SK-N-SH treated with all-trans-retinoic acid at 6 μM for 48 hours (cell line): ENCODE measurements around the gene HDAC5.

ENCODE experiments used
- ATAC-seq: fragments of 200-7000 bp; cut with Tn5 transposase; 3 replicates; pipeline ENCODE4 v1.9.1; 2020; ENCODE audit warnings: mild to moderate bottlenecking, moderate library complexity
- ARNTL ChIP-seq: fragments of 450-650 bp; formaldehyde crosslinking; IDR thresholded peaks from 2 replicates; pipeline ENCODE4 v1.5.0; 2020; ENCODE audit warnings: low read depth, mild to moderate bottlenecking, moderate library complexity, borderline replicate concordance
- BACH2 ChIP-seq: fragments of 250-450 bp; sonication (Bioruptor Pico); IDR thresholded peaks from 2 replicates; pipeline ENCODE4 v1.9.0; 2021; ENCODE audit warnings: mild to moderate bottlenecking, borderline replicate concordance
- ESRRG ChIP-seq: fragments of 250-450 bp; sonication (Bioruptor Pico); IDR thresholded peaks from 2 replicates; pipeline ENCODE4 v1.6.1; 2021; ENCODE audit warnings: mild to moderate bottlenecking
- GLIS3 ChIP-seq: fragments of 250-450 bp; sonication (Bioruptor Pico); IDR thresholded peaks from 2 replicates; pipeline ENCODE4 v1.5.0; 2020; ENCODE audit warnings: mild to moderate bottlenecking, moderate library complexity
- ISL1 ChIP-seq: fragments of 250-450 bp; sonication (Bioruptor Pico); IDR thresholded peaks from 2 replicates; pipeline ENCODE4 v2.1.2; 2022; ENCODE audit warnings: mild to moderate bottlenecking, moderate library complexity
- OSR1 ChIP-seq: fragments of 250-450 bp; sonication (Bioruptor Pico); IDR thresholded peaks from 2 replicates; pipeline ENCODE4 v1.8.0; 2022; ENCODE audit warnings: moderate library complexity, mild to moderate bottlenecking, inconsistent platforms
- PPARA ChIP-seq: fragments of 250-450 bp; sonication (Bioruptor Pico); IDR thresholded peaks from 2 replicates; pipeline ENCODE4 v1.5.0; 2020; ENCODE audit warnings: mild to moderate bottlenecking, borderline replicate concordance
- SNAI2 ChIP-seq: fragments of 250-450 bp; sonication (Bioruptor Pico); IDR thresholded peaks from 2 replicates; pipeline ENCODE4 v1.5.0; 2020; ENCODE audit warnings: mild to moderate bottlenecking, moderate library complexity
- TCF4 ChIP-seq: fragments of 250-450 bp; sonication (Bioruptor Pico); IDR thresholded peaks from 2 replicates; pipeline ENCODE4 v1.8.0; 2021; ENCODE audit warnings: mild to moderate bottlenecking, moderate library complexity, borderline replicate concordance
- ZC3H10 ChIP-seq: fragments of 250-450 bp; sonication (Bioruptor Pico); IDR thresholded peaks from 2 replicates; pipeline ENCODE4 v1.5.1; 2021; ENCODE audit warnings: mild to moderate bottlenecking, moderate library complexity
- ZFP3 ChIP-seq: fragments of 250-450 bp; sonication (Bioruptor Pico); IDR thresholded peaks from 2 replicates; pipeline ENCODE4 v1.5.0; 2020; ENCODE audit warnings: mild to moderate bottlenecking, moderate library complexity
- ZFP30 ChIP-seq: fragments of 450-650 bp; formaldehyde crosslinking; IDR thresholded peaks from 2 replicates; pipeline ENCODE4 v1.5.0; 2022; ENCODE audit warnings: mild to moderate bottlenecking, moderate library complexity
- ZNF565 ChIP-seq: fragments of 450-650 bp; formaldehyde crosslinking; conservative IDR thresholded peaks from 2 replicates; pipeline ENCODE4 v1.5.0; 2020; ENCODE audit warnings: low read depth, mild to moderate bottlenecking, moderate library complexity
- ZNF70 ChIP-seq: fragments of 450-650 bp; formaldehyde crosslinking; IDR thresholded peaks from 2 replicates; pipeline ENCODE4 v1.5.0; 2020; ENCODE audit warnings: mild to moderate bottlenecking, moderate library complexity
- ZNF8 ChIP-seq: fragments of 450-650 bp; formaldehyde crosslinking; IDR thresholded peaks from 2 replicates; pipeline ENCODE4 v1.5.0; 2020; ENCODE audit warnings: mild to moderate bottlenecking, moderate library complexity
- TF ChIP-seq, protein P1 (sequence below): fragments of 250-450 bp; sonication (Bioruptor Pico); IDR thresholded peaks from 2 replicates; pipeline ENCODE4 v1.5.1; 2020; ENCODE audit warnings: low read depth, mild to moderate bottlenecking, moderate library complexity
- TF ChIP-seq, protein P2 (sequence below): fragments of 250-450 bp; sonication (Bioruptor Pico); IDR thresholded peaks from 2 replicates; pipeline ENCODE4 v1.5.1; 2021; ENCODE audit warnings: mild to moderate bottlenecking, moderate library complexity
- TF ChIP-seq, protein P3 (sequence below): fragments of 250-450 bp; sonication (Bioruptor Pico); IDR thresholded peaks from 2 replicates; pipeline ENCODE4 v1.5.0; 2020; ENCODE audit warnings: mild to moderate bottlenecking, moderate library complexity
- TF ChIP-seq, protein P4 (sequence below): fragments of 250-450 bp; sonication (Bioruptor Pico); IDR thresholded peaks from 2 replicates; pipeline ENCODE4 v1.8.0; 2020; ENCODE audit warnings: mild to moderate bottlenecking, moderate library complexity, borderline replicate concordance

HDAC5 gene

DNA sequence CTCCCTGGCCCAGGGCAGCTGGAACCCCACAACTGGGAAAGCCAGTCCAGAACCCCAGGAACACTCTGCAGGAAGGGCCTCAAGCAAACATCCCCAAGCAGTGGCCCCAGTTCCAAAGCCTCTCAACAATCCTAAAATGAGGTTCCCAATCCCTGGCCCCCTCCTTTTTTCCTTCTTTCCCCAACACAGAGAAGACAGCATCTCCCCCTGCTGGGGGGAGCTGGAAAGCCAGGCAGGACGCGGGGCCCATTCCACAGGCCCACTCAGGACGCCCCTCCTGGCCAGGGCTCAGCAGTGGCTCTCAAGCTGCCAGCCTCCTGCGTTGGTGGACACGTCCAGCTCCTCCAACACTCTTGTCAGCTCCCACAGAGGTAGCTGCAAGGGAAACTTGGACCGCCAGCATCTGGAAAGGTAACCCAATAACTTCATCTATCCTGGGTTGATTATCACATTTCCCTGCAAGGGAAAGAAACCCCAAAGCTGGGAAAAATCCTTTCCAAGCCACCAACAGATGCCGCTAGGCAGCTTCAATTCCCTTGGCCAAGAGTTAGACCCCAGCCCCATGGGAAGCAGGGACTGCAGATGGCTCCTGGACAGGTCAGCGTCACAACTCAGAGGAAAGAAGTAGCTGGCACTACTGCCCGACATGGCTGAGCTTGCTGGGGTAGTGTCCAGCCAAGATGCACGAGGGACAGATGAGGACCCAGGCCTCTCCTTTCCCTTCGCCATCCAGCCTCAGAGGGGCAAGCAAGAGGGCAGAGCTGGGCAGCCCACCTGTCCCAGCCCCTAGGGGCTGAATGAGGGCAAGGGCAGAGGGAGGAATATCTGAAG lies 7.6 kb downstream of the HDAC5 start (continued):
- TF ChIP-seq SNAI2 (CRISPR knock-in tag) (no peak), ZNF70 (CRISPR knock-in tag) (no peak)
- TF ChIP-seq, all 23 proteins: peak for 0

DNA sequence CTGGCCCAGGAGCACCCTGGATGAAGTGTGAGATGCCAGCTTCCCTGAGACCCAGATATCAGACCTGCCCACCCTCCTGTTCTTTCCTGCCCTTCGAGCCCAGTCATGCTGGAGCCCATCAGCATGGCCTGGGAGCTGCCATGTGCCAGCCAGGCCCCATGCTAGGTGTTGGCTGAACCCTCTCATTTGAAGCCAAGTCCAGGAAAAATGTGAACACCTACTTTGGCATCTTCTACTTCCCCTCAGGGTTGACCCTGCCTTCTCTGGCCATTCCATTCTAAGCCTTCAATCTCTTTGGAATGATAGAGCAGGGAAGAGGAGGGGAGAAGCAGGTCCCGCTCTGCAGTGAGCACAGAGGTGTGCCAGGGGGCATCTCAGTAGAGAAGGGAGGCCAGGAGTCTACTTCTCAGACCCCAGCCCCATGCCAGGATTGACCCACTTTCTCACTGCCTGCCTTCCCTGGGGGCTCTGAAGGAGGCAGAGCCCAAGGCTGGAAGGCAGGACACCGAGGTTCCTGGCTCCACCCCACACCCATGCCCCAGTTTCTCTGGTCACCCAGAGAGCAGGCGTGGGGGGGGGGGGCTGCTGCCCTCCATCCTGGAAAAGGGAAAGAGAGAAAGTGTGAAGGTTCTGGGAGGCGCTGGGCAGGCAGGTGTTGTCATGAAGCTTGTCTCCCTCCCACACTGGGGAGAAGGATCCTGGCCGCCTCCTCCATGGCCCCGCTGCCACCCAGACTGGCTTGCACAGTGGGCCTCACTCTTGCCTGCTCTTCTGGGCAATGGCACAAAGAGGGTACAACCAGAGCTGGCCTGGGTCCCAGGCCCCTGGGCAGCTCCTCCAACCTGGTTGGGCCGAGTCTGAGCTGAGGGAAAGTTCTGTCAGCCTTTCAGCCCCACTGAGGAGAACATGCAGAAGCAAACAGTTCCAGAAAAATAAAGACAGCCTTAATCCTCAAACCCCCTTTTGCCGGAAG lies 9.3 kb downstream of the HDAC5 start:
- no peak for ATAC-seq

DNA sequence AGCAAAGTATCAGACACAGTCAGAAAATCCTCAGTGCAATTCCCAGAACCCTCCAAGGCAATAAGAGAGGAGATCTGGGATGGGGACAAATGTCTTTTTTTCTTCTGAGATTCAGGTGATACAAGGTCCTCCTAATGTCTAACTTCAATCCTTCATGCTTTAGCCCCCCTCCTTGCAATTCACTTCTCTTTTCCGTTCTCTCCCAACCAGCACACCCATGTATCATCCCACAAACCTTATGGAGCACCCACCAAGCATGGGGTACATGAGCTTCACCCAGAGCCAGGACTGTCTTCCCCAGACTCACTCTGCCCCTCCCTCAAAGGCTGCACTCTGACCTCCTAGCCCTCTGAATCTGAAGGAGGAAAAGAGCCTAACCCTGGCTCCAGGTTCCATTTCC lies 10.1 kb downstream of the HDAC5 start:
- ATAC-seq = no peak
- TF ChIP-seq OSR1 = no peak
- no peak for TF ChIP-seq ESRRG (CRISPR knock-in tag)
- TF ChIP-seq ISL1 = no peak
- TF ChIP-seq ARNTL = no peak
- TF ChIP-seq, protein P1, sequence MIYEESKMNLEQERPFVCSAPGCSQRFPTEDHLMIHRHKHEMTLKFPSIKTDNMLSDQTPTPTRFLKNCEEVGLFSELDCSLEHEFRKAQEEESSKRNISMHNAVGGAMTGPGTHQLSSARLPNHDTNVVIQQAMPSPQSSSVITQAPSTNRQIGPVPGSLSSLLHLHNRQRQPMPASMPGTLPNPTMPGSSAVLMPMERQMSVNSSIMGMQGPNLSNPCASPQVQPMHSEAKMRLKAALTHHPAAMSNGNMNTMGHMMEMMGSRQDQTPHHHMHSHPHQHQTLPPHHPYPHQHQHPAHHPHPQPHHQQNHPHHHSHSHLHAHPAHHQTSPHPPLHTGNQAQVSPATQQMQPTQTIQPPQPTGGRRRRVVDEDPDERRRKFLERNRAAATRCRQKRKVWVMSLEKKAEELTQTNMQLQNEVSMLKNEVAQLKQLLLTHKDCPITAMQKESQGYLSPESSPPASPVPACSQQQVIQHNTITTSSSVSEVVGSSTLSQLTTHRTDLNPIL (CRISPR knock-in tag) = no peak
- no peak for TF ChIP-seq ZNF565 (CRISPR knock-in tag)
- TF ChIP-seq, protein P2, sequence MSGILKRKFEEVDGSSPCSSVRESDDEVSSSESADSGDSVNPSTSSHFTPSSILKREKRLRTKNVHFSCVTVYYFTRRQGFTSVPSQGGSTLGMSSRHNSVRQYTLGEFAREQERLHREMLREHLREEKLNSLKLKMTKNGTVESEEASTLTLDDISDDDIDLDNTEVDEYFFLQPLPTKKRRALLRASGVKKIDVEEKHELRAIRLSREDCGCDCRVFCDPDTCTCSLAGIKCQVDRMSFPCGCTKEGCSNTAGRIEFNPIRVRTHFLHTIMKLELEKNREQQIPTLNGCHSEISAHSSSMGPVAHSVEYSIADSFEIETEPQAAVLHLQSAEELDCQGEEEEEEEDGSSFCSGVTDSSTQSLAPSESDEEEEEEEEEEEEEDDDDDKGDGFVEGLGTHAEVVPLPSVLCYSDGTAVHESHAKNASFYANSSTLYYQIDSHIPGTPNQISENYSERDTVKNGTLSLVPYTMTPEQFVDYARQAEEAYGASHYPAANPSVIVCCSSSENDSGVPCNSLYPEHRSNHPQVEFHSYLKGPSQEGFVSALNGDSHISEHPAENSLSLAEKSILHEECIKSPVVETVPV = no peak
- no peak for TF ChIP-seq SNAI2 (CRISPR knock-in tag)
- TF ChIP-seq PPARA (CRISPR knock-in tag) = no peak

More for the DNA sequence above, 9.3 kb downstream of the HDAC5 start:
- TF ChIP-seq ARNTL (no peak), ZFP3 (CRISPR knock-in tag) (no peak)
- TF ChIP-seq, all 23 proteins: peak for 0

DNA sequence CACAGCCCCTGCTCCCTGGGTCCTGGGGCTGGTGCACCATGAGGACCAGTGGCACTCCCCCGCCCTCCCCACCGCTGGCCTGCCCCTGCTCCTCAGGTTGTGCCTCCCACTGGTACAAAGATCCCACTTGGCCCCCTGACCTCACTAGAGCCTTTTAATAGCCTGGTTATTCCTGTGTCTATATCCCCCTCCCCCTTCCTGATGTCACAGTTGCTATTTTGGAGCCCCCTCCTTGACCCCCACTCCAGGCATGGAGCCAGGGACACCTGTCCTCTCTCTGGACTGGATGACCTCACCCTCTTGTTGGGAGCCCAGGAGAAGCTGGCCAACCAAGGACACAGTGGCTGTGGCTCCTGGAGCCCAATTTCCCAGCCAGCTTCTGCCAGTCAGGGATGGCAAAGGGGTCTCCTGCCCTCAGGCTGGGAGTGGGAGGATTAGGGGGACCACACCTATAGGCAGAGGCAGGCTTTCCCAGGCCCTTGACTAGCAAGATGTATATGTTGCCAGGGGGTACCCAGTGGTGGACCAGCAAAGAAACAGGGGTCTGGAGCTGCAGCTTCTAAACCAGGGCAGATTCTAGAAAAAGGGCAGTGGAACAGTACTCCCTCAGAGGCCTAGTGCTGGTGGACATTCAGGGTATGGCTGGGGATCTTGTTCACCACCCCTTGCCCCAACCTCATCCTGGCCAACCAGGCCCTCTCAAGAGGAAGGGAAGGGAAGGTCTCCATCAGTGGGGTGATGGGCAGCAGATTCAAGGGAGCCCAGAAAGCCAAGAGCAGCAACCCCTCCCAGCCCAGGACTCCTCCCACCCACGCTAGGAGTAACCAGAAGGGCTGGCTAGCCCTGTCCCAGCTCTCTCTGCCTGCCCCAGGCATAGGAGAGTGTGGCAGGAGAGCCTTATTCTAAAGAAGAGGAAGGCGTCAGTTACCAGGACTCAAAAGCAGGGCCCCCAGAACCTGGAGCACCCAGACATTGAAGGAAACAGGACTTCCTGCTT lies 10.9 kb downstream of the HDAC5 start:
- TF ChIP-seq ZC3H10 (CRISPR knock-in tag) = no peak
- no peak for TF ChIP-seq ESRRG (CRISPR knock-in tag)
- no peak for TF ChIP-seq TCF4 (CRISPR knock-in tag)
- TF ChIP-seq GLIS3 (CRISPR knock-in tag) = no peak
- no peak for TF ChIP-seq ZFP30 (CRISPR knock-in tag)
- TF ChIP-seq SNAI2 (CRISPR knock-in tag) = no peak
- TF ChIP-seq ZNF565 (CRISPR knock-in tag) = no peak
- no peak for TF ChIP-seq ZNF8
- TF ChIP-seq, protein P3, sequence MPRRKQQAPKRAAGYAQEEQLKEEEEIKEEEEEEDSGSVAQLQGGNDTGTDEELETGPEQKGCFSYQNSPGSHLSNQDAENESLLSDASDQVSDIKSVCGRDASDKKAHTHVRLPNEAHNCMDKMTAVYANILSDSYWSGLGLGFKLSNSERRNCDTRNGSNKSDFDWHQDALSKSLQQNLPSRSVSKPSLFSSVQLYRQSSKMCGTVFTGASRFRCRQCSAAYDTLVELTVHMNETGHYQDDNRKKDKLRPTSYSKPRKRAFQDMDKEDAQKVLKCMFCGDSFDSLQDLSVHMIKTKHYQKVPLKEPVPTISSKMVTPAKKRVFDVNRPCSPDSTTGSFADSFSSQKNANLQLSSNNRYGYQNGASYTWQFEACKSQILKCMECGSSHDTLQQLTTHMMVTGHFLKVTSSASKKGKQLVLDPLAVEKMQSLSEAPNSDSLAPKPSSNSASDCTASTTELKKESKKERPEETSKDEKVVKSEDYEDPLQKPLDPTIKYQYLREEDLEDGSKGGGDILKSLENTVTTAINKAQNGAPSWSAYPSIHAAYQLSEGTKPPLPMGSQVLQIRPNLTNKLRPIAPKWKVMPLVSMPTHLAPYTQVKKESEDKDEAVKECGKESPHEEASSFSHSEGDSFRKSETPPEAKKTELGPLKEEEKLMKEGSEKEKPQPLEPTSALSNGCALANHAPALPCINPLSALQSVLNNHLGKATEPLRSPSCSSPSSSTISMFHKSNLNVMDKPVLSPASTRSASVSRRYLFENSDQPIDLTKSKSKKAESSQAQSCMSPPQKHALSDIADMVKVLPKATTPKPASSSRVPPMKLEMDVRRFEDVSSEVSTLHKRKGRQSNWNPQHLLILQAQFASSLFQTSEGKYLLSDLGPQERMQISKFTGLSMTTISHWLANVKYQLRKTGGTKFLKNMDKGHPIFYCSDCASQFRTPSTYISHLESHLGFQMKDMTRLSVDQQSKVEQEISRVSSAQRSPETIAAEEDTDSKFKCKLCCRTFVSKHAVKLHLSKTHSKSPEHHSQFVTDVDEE = no peak
- TF ChIP-seq, all 23 proteins: peak for 0
- ATAC-seq = no peak

DNA sequence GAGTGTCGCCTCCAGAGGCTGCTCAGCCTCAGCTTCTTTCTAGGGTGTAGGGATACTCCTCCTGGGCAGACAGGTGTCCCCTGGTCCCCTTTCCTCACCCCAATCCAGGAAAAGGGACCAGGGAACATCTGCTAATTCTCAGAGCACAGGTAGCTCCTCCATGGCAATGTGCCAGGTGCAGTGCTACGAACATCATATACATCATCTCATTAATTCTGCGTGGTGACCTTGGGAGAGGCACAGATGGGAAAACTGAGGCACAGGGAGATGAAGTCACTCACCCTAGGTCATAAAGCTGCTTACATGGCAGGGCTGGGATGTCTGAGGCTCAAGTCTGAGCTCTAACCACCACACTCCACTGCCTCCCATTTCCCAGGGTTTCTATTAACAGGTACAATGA lies 11.7 kb downstream of the HDAC5 start:
- ATAC-seq = no peak
- TF ChIP-seq, protein P4, sequence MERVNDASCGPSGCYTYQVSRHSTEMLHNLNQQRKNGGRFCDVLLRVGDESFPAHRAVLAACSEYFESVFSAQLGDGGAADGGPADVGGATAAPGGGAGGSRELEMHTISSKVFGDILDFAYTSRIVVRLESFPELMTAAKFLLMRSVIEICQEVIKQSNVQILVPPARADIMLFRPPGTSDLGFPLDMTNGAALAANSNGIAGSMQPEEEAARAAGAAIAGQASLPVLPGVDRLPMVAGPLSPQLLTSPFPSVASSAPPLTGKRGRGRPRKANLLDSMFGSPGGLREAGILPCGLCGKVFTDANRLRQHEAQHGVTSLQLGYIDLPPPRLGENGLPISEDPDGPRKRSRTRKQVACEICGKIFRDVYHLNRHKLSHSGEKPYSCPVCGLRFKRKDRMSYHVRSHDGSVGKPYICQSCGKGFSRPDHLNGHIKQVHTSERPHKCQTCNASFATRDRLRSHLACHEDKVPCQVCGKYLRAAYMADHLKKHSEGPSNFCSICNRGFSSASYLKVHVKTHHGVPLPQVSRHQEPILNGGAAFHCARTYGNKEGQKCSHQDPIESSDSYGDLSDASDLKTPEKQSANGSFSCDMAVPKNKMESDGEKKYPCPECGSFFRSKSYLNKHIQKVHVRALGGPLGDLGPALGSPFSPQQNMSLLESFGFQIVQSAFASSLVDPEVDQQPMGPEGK (CRISPR knock-in tag) = no peak
- TF ChIP-seq, protein P3 = no peak
- TF ChIP-seq ZNF565 (CRISPR knock-in tag) (no peak), SNAI2 (CRISPR knock-in tag) (no peak), BACH2 (no peak), GLIS3 (CRISPR knock-in tag) (no peak), ZNF8 (no peak), ISL1 (no peak), ZC3H10 (CRISPR knock-in tag) (no peak)
